Endothelial cell of umbilical vein (primary cell): Measurements from ENCODE around the gene CA5A. TPM values are rescaled to one million over a fixed set of nuclear protein-coding genes. Genes with fewer than 3 reads are reported as not detected.

Experiments used
- BruUV-seq: library from RNA; stranded (reverse); fragments of 400-500 nt; replicated peaks from 2 replicates; lab custom pipeline; 2021; lab: Mats Ljungman, UMichigan
- CTCF ChIA-PET: fragments of 300-600, 350-600 bp; sonication (Branson Sonifier 250); formaldehyde crosslinking; loops from one replicate; lab custom pipeline; 2021; ENCODE audit warnings: antibody characterized with exemption, inconsistent platforms; lab: Charles Lee
- POLR2A ChIA-PET: fragments of 300-600, 350-600 bp; sonication (Branson Sonifier 250); formaldehyde crosslinking; loops from one replicate; lab custom pipeline; 2021; ENCODE audit warnings: antibody characterized with exemption, inconsistent platforms; lab: Charles Lee
- DNase-seq: peaks from one replicate; pipeline ENCODE4 v3.0.0-alpha.2; 2011; ENCODE audit warnings: low read depth, low spot score
- FAIRE-seq: peaks from 2 replicates; lab custom pipeline; 2011; peaks lifted over from hg19 to GRCh38; lab: Jason Lieb, UNC
- H2AFZ ChIP-seq: 2 replicates; pipeline ENCODE4 v1.6.0; 2012; ENCODE audit warnings: low read depth, low read length, control low read depth, inconsistent platforms
- H3K27ac ChIP-seq: 2 replicates; pipeline ENCODE4 v1.5.1; 2011; ENCODE audit warnings: low read depth, mild to moderate bottlenecking, control low read depth, low read length, moderate library complexity; ENCODE audit not compliant: insufficient read depth
- H3K27me3 ChIP-seq, 2 experiments: 2 replicates each; pipeline versions ENCODE4 v1.6.0 to v1.6.1; 2011; ENCODE audit warnings: low read length in 2 of 2, mixed read lengths in 1 of 2; ENCODE audit not compliant: control insufficient read depth in 2 of 2, insufficient read depth in 2 of 2
- H3K36me3 ChIP-seq, 2 experiments: 2 replicates in 1 of 2; 3 replicates in 1 of 2; pipeline ENCODE4 v1.5.1; 2011; ENCODE audit warnings: low read length in 2 of 2, mild to moderate bottlenecking in 1 of 2, moderate library complexity in 1 of 2; ENCODE audit not compliant: control insufficient read depth in 2 of 2, insufficient read depth in 2 of 2; ENCODE audit errors: extremely low read depth in 1 of 2
- H3K4me1 ChIP-seq: 3 replicates; pipeline ENCODE4 v1.5.1; 2011; ENCODE audit warnings: mild to moderate bottlenecking, low read length; ENCODE audit not compliant: control insufficient read depth, insufficient read depth; ENCODE audit errors: extremely low read depth
- H3K4me2 ChIP-seq: 2 replicates; pipeline ENCODE4 v1.6.1; 2011; ENCODE audit warnings: low read length, control low read depth, mixed read lengths; ENCODE audit not compliant: insufficient read depth
- H3K4me3 ChIP-seq, 3 experiments: fragments of 200-600 bp in 1 of 3; sonication (generic), shearing (Covaris generic) in 1 of 3; replicated peaks in 1 of 3; 2 replicates each; pipeline ENCODE4 v1.5.1; 2011 to 2016; ENCODE audit warnings: control low read depth in 3 of 3, low read length in 3 of 3, mild to moderate bottlenecking in 2 of 3, inconsistent platforms in 1 of 3, low read depth in 1 of 3, moderate library complexity in 1 of 3; ENCODE audit not compliant: insufficient read depth in 1 of 3
- H3K79me2 ChIP-seq: 2 replicates; pipeline ENCODE4 v1.6.0; 2012; ENCODE audit warnings: low read length, inconsistent platforms; ENCODE audit not compliant: control insufficient read depth, insufficient read depth
- H3K9ac ChIP-seq: replicated peaks from 2 replicates; pipeline ENCODE3; 2011; ENCODE audit warnings: low read length, control low read depth; ENCODE audit not compliant: insufficient read depth; ENCODE audit errors: extremely low read depth
- H3K9me1 ChIP-seq: replicated peaks from 3 replicates; pipeline ENCODE4 v1.6.0; 2011; ENCODE audit warnings: mild to moderate bottlenecking, low read length; ENCODE audit not compliant: control insufficient read depth, insufficient read depth; ENCODE audit errors: extremely low read depth
- H3K9me3 ChIP-seq: replicated peaks from 2 replicates; pipeline ENCODE4 v1.5.1; 2012; ENCODE audit warnings: low read length, inconsistent platforms; ENCODE audit not compliant: control insufficient read depth, insufficient read depth
- H4K20me1 ChIP-seq: replicated peaks from 2 replicates; pipeline ENCODE3; 2011; ENCODE audit warnings: mild to moderate bottlenecking, low read length; ENCODE audit not compliant: control insufficient read depth, insufficient read depth; ENCODE audit errors: extremely low read depth
- CTCF ChIP-seq, 2 donors: IDR thresholded peaks; 1 replicate in 1 of 2; 2 replicates in 1 of 2; pipeline ENCODE4 v1.5.1; 2011; ENCODE audit warnings: low read length in 2 of 2, mild to moderate bottlenecking in 2 of 2, moderate library complexity in 2 of 2, control low read depth in 1 of 2, inconsistent platforms in 1 of 2, low read depth in 1 of 2; ENCODE audit not compliant: insufficient read depth in 1 of 2; ENCODE audit errors: extremely low read depth in 1 of 2
- EZH2 ChIP-seq: IDR thresholded peaks from 2 replicates; pipeline ENCODE4 v1.6.1; 2012; ENCODE audit warnings: borderline replicate concordance, low read depth, mild to moderate bottlenecking, moderate library complexity, low read length, inconsistent platforms; ENCODE audit not compliant: severe bottlenecking
- FOS ChIP-seq: IDR thresholded peaks from 2 replicates; pipeline ENCODE4 v1.6.1; 2011; ENCODE audit warnings: mild to moderate bottlenecking, low read length, moderate library complexity, borderline replicate concordance; ENCODE audit not compliant: insufficient read depth
- GATA2 ChIP-seq: IDR thresholded peaks from 2 replicates; pipeline ENCODE4 v1.7.0; 2011; ENCODE audit warnings: low read depth, mild to moderate bottlenecking, moderate library complexity, mixed read lengths, low read length; ENCODE audit not compliant: insufficient read length, insufficient read depth
- JUN ChIP-seq: IDR thresholded peaks from 2 replicates; pipeline ENCODE4 v1.6.1; 2011; ENCODE audit warnings: borderline replicate concordance, low read depth; ENCODE audit not compliant: insufficient read length, insufficient read depth
- MYC ChIP-seq: IDR thresholded peaks from one replicate; pipeline ENCODE4 v1.6.1; 2011; ENCODE audit warnings: mild to moderate bottlenecking, low read depth, low read length
- POLR2A ChIP-seq: IDR thresholded peaks from 2 replicates; pipeline ENCODE4 v1.6.1; 2012; ENCODE audit warnings: low read depth, mild to moderate bottlenecking, control low read depth, low read length
- POLR2AphosphoS5 ChIP-seq: IDR thresholded peaks from 2 replicates; pipeline ENCODE4 v1.6.1; 2012; ENCODE audit warnings: low read depth, mild to moderate bottlenecking, control low read depth, low read length, moderate library complexity; ENCODE audit not compliant: insufficient read depth
- dilution Hi-C: fragments of 300-500 bp; cut with MboI; formaldehyde crosslinking; loops from one replicate; pipeline ENCODE4 v1.15.0; 2019; ENCODE audit warnings: low sequenced_read_pairs; ENCODE audit not compliant: extremely low pct_ligation_motif_present
- intact Hi-C: fragments of 100-400 bp; cut with micrococcal nuclease; formaldehyde crosslinking; loops from one replicate; pipeline ENCODE4 v1.10.0; 2022
- polyA plus RNA-seq, 4 experiments: library from polyadenylated mRNA; depleted of rRNA in 3 of 4; stranded (reverse) in 3 of 4; unstranded in 1 of 4; fragments of >200 nt; gene quantifications; 2 replicates each; pipeline versions ENCODE4 v1.2.1 to v1.2.3, GENCODE V29; 2011 to 2012; ENCODE audit warnings: missing spikeins in 1 of 4
- total RNA-seq: library from RNA; stranded (reverse); gene quantifications from 2 replicates; pipeline ENCODE4 v1.2.3, GENCODE V29; 2021
- TF ChIP-seq, protein P1 (sequence below): IDR thresholded peaks from 2 replicates; pipeline ENCODE4 v1.6.1; 2011; ENCODE audit not compliant: insufficient read depth, insufficient read length

The CA5A gene
- total and polyA plus RNA-seq, 2 donors (not counting 3 experiments of a cell fraction or from before 2014, with no cell fraction given), result not detected

DNA sequence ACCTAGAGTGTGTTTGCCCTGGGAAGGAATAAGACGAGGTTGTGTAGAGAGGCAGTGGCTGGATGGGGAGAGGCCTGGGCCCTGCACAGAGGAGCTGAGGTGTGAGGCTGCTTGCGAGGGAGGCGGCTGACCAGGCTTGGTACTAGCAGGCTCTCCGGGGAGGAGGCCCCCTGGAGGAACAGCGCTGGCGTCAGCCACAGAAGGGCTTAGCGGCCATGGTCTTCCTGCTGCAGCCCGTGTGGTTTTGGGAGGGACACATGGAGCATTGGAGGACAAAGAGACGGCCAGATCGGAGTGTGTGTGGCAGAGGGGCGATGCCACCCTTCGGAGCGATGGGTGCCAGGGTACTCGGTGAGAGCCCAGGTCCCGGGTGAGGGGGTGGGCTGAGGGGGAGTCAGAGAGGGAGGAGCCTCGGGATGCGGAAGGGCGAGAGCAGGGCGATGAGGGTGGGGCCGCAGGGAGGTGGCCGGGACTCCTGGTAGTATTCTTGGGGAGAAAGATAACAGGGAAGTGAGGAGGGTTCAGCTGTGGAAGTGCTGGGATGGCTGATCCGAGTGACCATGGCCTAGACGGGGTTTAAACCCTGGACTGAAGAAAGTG, 23.2 kb upstream of the CA5A start:
- no peaks in the 10 kb centered on the region for H4K20me1 ChIP-seq
- ChIA-PET POLR2A (no interaction called here), CTCF (no interaction called here)
- TF ChIP-seq FOS, result no peak
- TF ChIP-seq POLR2A, result no peak
- TF ChIP-seq, protein P1, sequence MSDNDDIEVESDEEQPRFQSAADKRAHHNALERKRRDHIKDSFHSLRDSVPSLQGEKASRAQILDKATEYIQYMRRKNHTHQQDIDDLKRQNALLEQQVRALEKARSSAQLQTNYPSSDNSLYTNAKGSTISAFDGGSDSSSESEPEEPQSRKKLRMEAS, result no peak
- no peak for TF ChIP-seq MYC
- TF ChIP-seq POLR2AphosphoS5, result no peak
- no peak for TF ChIP-seq JUN
- no peak for TF ChIP-seq EZH2
- no peak for TF ChIP-seq GATA2
- TF ChIP-seq CTCF (IDR thresholded peaks at IDR 0.05; ENCODE audit: extremely low read depth in 1 of 2, insufficient read depth in 1 of 2, low read depth in 1 of 2, low read length in 2 of 2), result no peak
- dilution Hi-C loops (no loop called here), intact Hi-C loops (loop anchor here (5.0 to 10.0 kb wide), 2 partner anchors 63 to 605 kb away; no protein-coding TSS in a partner anchor)
- H3K36me3 ChIP-seq, result peaks cover 0 to 2% of the 10 kb centered on the region in 2 experiments
- no TSS peak for BruUV-seq
- H3K4me3 ChIP-seq, result no peak overlapping the region
- peaks cover 35% of the 10 kb centered on the region for H3K4me1 ChIP-seq
- H2AFZ ChIP-seq, result no peak overlapping the region
- H3K27ac ChIP-seq, result no peak overlapping the region
- H3K9me1 ChIP-seq, result no peaks in the 10 kb centered on the region
- H3K27me3 ChIP-seq, result no peaks in the 10 kb centered on the region
- H3K79me2 ChIP-seq, result peaks cover 76% of the 10 kb centered on the region
- H3K9me3 ChIP-seq, result no peaks in the 10 kb centered on the region
- no peak overlapping the region for H3K4me2 ChIP-seq
- no peak overlapping the region for H3K9ac ChIP-seq
- no peak for FAIRE-seq
- no peak for DNase-seq
